RCC 7860 (cell line): ENCODE results near the gene MAEL.
A peak's percentile ranks its signal among the peaks of the same experiment; 100 is the strongest.
"Not testable (repeated sequence)": the region's sequence is repeated elsewhere in the genome, so short reads cannot be mapped to it uniquely, and the experiment has no call there.

Experiments used
- DNase-seq: peaks from one replicate; pipeline ENCODE4 v3.0.0-alpha.2; 2015; ENCODE audit warnings: low spot score
- FAIRE-seq: peaks from 2 replicates; lab custom pipeline; 2012; peaks lifted over from hg19 to GRCh38; lab: Jason Lieb, UNC

MAEL gene

GRCh38 chr1:166977951-166978350 is 11.1 kb upstream of the MAEL start:
- DNase-seq (no peak), FAIRE-seq (no peak)

GRCh38 chr1:166978821-166979220 is 10.3 kb upstream of the MAEL start:
- FAIRE-seq = no peak
- DNase-seq = no peak

GRCh38 chr1:166980383-166980782 is 8.7 kb upstream of the MAEL start:
- no peak for FAIRE-seq
- no peak for DNase-seq

- FAIRE-seq = peak; percentile 63
- peak; percentile 61 for DNase-seq
Observed at GRCh38 chr1:166980818-166981217, 8.3 kb upstream of the MAEL start.

GRCh38 chr1:166981589-166981988 is 7.5 kb upstream of the MAEL start:
- FAIRE-seq (no peak), DNase-seq (no peak)

GRCh38 chr1:166999075-166999474 is 10.0 kb downstream of the MAEL start:
- no peak for FAIRE-seq

GRCh38 chr1:166999500-167000055 is 10.5 kb downstream of the MAEL start:
- FAIRE-seq (no peak), DNase-seq (no peak)

More at GRCh38 chr1:166999075-166999474, 10.0 kb downstream of the MAEL start:
- DNase-seq = no peak

- FAIRE-seq (no peak), DNase-seq (no peak)
Observed at GRCh38 chr1:167000546-167000945, 11.5 kb downstream of the MAEL start.

GRCh38 chr1:167002354-167002753 is 13.3 kb downstream of the MAEL start:
- no peak for FAIRE-seq
- DNase-seq = no peak

GRCh38 chr1:167003711-167004110 is 14.6 kb downstream of the MAEL start:
- FAIRE-seq (peak; percentile 95), DNase-seq (peak; percentile 63)

GRCh38 chr1:167011560-167012191 is 22.6 kb downstream of the MAEL start:
- no peak for FAIRE-seq
- DNase-seq = no peak

GRCh38 chr1:167012570-167012969 is 23.5 kb downstream of the MAEL start:
- DNase-seq = no peak

GRCh38 chr1:167013108-167013929 is 24.2 kb downstream of the MAEL start:
- FAIRE-seq (no peak), DNase-seq (no peak)

More at GRCh38 chr1:167012570-167012969, 23.5 kb downstream of the MAEL start:
- FAIRE-seq = no peak

- DNase-seq (no peak), FAIRE-seq (no peak)
Observed at GRCh38 chr1:167016100-167016750, 27.1 kb downstream of the MAEL start.

- DNase-seq (no peak), FAIRE-seq (no peak)
Observed at GRCh38 chr1:167022384-167022783, 33.3 kb downstream of the MAEL start.

GRCh38 chr1:167029553-167029952 is 40.5 kb downstream of the MAEL start:
- FAIRE-seq, DNase-seq: not testable (repeated sequence)

- FAIRE-seq (no peak), DNase-seq (no peak)
Observed at GRCh38 chr1:167033646-167034045, 44.6 kb downstream of the MAEL start.

GRCh38 chr1:167043752-167044488 is 54.8 kb downstream of the MAEL start:
- DNase-seq (no peak), FAIRE-seq (no peak)

GRCh38 chr1:167051907-167052306 is 62.8 kb downstream of the MAEL start:
- FAIRE-seq (no peak), DNase-seq (no peak)

GRCh38 chr1:167052389-167052788 is 63.3 kb downstream of the MAEL start:
- DNase-seq (no peak), FAIRE-seq (no peak)

GRCh38 chr1:167054531-167054930 is 65.5 kb downstream of the MAEL start:
- FAIRE-seq (no peak), DNase-seq (peak; percentile 27)
